K562 (cell line): ENCODE data around the gene ACTR1B. TPM values are rescaled to one million over a fixed set of nuclear protein-coding genes. Genes with fewer than 3 reads are reported as not detected.

Experiments used
- ATAC-seq: fragments of 200-7000 bp; cut with Tn5 transposase; 3 replicates; pipeline ENCODE4 v1.9.1; 2020; ENCODE audit warnings: moderate library complexity
- BruUV-seq: library from RNA; stranded (reverse); fragments of 400-500 nt; replicated peaks from 2 replicates; lab custom pipeline; 2021; lab: Mats Ljungman, UMichigan
- CTCF ChIA-PET: fragments of 300-600 bp; formaldehyde crosslinking; extraction: SDS; loops from one replicate; lab custom pipeline; 2021; ENCODE audit warnings: low intra/inter-chr PET ratio; lab: Yijun Ruan, JAX
- POLR2A ChIA-PET: fragments of 300-600, 350-650 bp; sonication (Branson Sonifier 250); formaldehyde crosslinking; extraction: SDS; loops from one replicate; lab custom pipeline; 2021; ENCODE audit warnings: antibody characterized with exemption, inconsistent platforms; lab: Yijun Ruan, JAX
- DNase-seq, 4 experiments: peaks; one replicate each; pipeline versions ENCODE4 v3.0.0 to v3.0.0-alpha.2; 2011 to 2018; ENCODE audit warnings: low spot score in 3 of 4, mixed read lengths in 3 of 4; ENCODE audit errors: extremely low read depth in 1 of 4
- FAIRE-seq: peaks from 2 replicates; lab custom pipeline; 2011; peaks lifted over from hg19 to GRCh38; lab: Jason Lieb, UNC
- H2AFZ ChIP-seq: 2 replicates; pipeline ENCODE4 v1.6.0; 2011; ENCODE audit warnings: low read depth, low read length, control low read depth, inconsistent platforms
- H3K27ac ChIP-seq: fragments of 200-600 bp; 3 replicates; pipeline ENCODE4 v1.8.0; 2011; ENCODE audit warnings: low read depth, mild to moderate bottlenecking, control low read depth, inconsistent platforms, low read length, moderate library complexity, mixed read lengths; ENCODE audit errors: extremely low read depth
- H3K27me3 ChIP-seq, 2 experiments: fragments of 300-600 bp in 1 of 2; 2 replicates in 1 of 2; 3 replicates in 1 of 2; pipeline versions ENCODE4 v1.6.0 to v1.8.0; 2011; ENCODE audit warnings: inconsistent platforms in 2 of 2, low read length in 2 of 2, mild to moderate bottlenecking in 1 of 2, mixed read lengths in 1 of 2, moderate library complexity in 1 of 2; ENCODE audit not compliant: control insufficient read depth in 2 of 2, insufficient read depth in 2 of 2
- H3K36me3 ChIP-seq: fragments of 300-600 bp; 3 replicates; pipeline ENCODE4 v1.8.0; 2011; ENCODE audit warnings: mild to moderate bottlenecking, low read length, inconsistent platforms; ENCODE audit not compliant: control insufficient read depth, insufficient read depth
- H3K4me1 ChIP-seq, 2 experiments: fragments of 200-600 bp in 1 of 2; replicated peaks in 1 of 2; 2 replicates in 1 of 2; 3 replicates in 1 of 2; pipeline versions ENCODE4 v1.5.1 to v1.8.0; 2011; ENCODE audit warnings: inconsistent platforms in 2 of 2, low read length in 2 of 2, mild to moderate bottlenecking in 1 of 2, mixed read lengths in 1 of 2, moderate library complexity in 1 of 2; ENCODE audit not compliant: control insufficient read depth in 2 of 2, insufficient read depth in 2 of 2
- H3K4me2 ChIP-seq: 2 replicates; pipeline ENCODE4 v1.6.1; 2011; ENCODE audit warnings: low read length, control low read depth, inconsistent platforms, mixed read lengths; ENCODE audit not compliant: insufficient read depth
- H3K4me3 ChIP-seq: fragments of 200-600 bp; sonication (generic), shearing (Covaris generic); 2 replicates; pipeline ENCODE4 v1.5.1; 2016; ENCODE audit warnings: control low read depth, inconsistent platforms
- H3K79me2 ChIP-seq: fragments of 200-600 bp; 3 replicates; pipeline ENCODE4 v1.8.0; 2011; ENCODE audit warnings: low read length, inconsistent platforms; ENCODE audit not compliant: control insufficient read depth, insufficient read depth
- H3K9ac ChIP-seq, 2 experiments: 2 replicates each; pipeline versions ENCODE4 v1.6.0 to v1.6.1; 2011; ENCODE audit warnings: low read depth in 2 of 2, low read length in 2 of 2, control low read depth in 1 of 2, inconsistent platforms in 1 of 2, mild to moderate bottlenecking in 1 of 2, mixed read lengths in 1 of 2; ENCODE audit not compliant: insufficient read depth in 1 of 2
- H3K9me1 ChIP-seq: one replicate; pipeline ENCODE4 v1.6.0; 2011; ENCODE audit warnings: inconsistent platforms, mild to moderate bottlenecking, low read length, moderate library complexity; ENCODE audit not compliant: control insufficient read depth, insufficient read depth
- H3K9me3 ChIP-seq: replicated peaks from 2 replicates; pipeline ENCODE4 v1.5.1; 2011; ENCODE audit warnings: low read depth, low read length, inconsistent platforms; ENCODE audit not compliant: control insufficient read depth, insufficient read depth
- H4K20me1 ChIP-seq: replicated peaks from 2 replicates; pipeline ENCODE4 v1.6.1; 2011; ENCODE audit warnings: low read length, inconsistent platforms, mixed read lengths; ENCODE audit not compliant: control insufficient read depth, insufficient read depth
- CREM ChIP-seq: IDR thresholded peaks from 2 replicates; pipeline ENCODE4 v1.6.1; 2014; ENCODE audit warnings: antibody characterized with exemption, low read depth
- DNMT1 ChIP-seq: fragments of 450-650 bp; IDR thresholded peaks from 2 replicates; pipeline ENCODE4 v1.6.1; 2016; ENCODE audit warnings: antibody characterized with exemption, mild to moderate bottlenecking
- HIVEP1 ChIP-seq: fragments of 250-450 bp; sonication (Bioruptor Pico); IDR thresholded peaks from 2 replicates; pipeline ENCODE4 v1.4.0; 2020; ENCODE audit warnings: mild to moderate bottlenecking
- MNT ChIP-seq, 2 experiments: fragments of 450-650 bp; conservative IDR thresholded peaks; 2 replicates each; pipeline ENCODE4 v1.6.1; 2017; ENCODE audit warnings: mild to moderate bottlenecking in 2 of 2, moderate library complexity in 2 of 2
- NFATC3 ChIP-seq: fragments of 450-650 bp; IDR thresholded peaks from 2 replicates; pipeline ENCODE4 v1.6.1; 2017; ENCODE audit warnings: mild to moderate bottlenecking
- NR2F6 ChIP-seq: fragments of 450-650 bp; formaldehyde crosslinking; IDR thresholded peaks from 2 replicates; pipeline ENCODE4 v1.4.0; 2020; ENCODE audit warnings: mild to moderate bottlenecking
- PCBP2 ChIP-seq: fragments of 200-400 bp; formaldehyde crosslinking; IDR thresholded peaks from 2 replicates; pipeline ENCODE4 v1.6.1; 2018; ENCODE audit warnings: low read length, low read depth, mild to moderate bottlenecking, moderate library complexity; ENCODE audit not compliant: poor library complexity, severe bottlenecking
- POLR3G ChIP-seq: IDR thresholded peaks from 2 replicates; pipeline ENCODE4 v1.6.1; 2011; ENCODE audit not compliant: insufficient read length, insufficient replicate concordance; ENCODE audit errors: extremely low read depth
- PURB ChIP-seq: sonication (generic); formaldehyde crosslinking; IDR thresholded peaks from 2 replicates; pipeline ENCODE4 v1.9.0; 2021; ENCODE audit warnings: low read depth, mild to moderate bottlenecking, missing genetic modification reagents
- RBM14 ChIP-seq: fragments of 200-400 bp; formaldehyde crosslinking; IDR thresholded peaks from 2 replicates; pipeline ENCODE4 v1.6.1; 2018; ENCODE audit warnings: low read depth, mild to moderate bottlenecking, low read length, moderate library complexity, borderline replicate concordance; ENCODE audit not compliant: insufficient read depth
- SRSF3 ChIP-seq: fragments of 200-400 bp; formaldehyde crosslinking; IDR thresholded peaks from 2 replicates; pipeline ENCODE4 v1.6.1; 2016; ENCODE audit warnings: mild to moderate bottlenecking, low read length, moderate library complexity; ENCODE audit not compliant: insufficient read depth
- TAF7 ChIP-seq: fragments of 450-650 bp; IDR thresholded peaks from 2 replicates; pipeline ENCODE4 v1.6.1; 2016; ENCODE audit warnings: missing genetic modification characterization, missing compliant biosample characterization
- ZNF239 ChIP-seq: fragments of 250-450 bp; sonication (Bioruptor Pico); IDR thresholded peaks from 2 replicates; pipeline ENCODE4 v1.4.0; 2020; ENCODE audit warnings: mild to moderate bottlenecking
- ZNF277 ChIP-seq: fragments of 250-450 bp; sonication (Bioruptor Pico); IDR thresholded peaks from 2 replicates; pipeline ENCODE4 v1.8.0; 2022; ENCODE audit warnings: inconsistent platforms, mild to moderate bottlenecking, moderate library complexity, borderline replicate concordance
- ZNF41 ChIP-seq: fragments of 250-450 bp; sonication (Bioruptor Pico); conservative IDR thresholded peaks from 2 replicates; pipeline ENCODE4 v1.4.0; 2020; ENCODE audit warnings: mild to moderate bottlenecking
- ZNF584 ChIP-seq: fragments of 200-800 bp; sonication (Bioruptor generic); IDR thresholded peaks from 2 replicates; pipeline ENCODE4 v1.6.1; 2016; ENCODE audit warnings: low read depth, mild to moderate bottlenecking, missing genetic modification characterization, missing compliant biosample characterization
- WGBS: fragments of 100-300 bp; shearing (Covaris generic); methylation state at CpG from one replicate; pipeline ENCODE4 v1.1.6; 2016; ENCODE audit warnings: low coverage, mixed read lengths; ENCODE audit not compliant: insufficient coverage; ENCODE audit errors: missing lambda C conversion rate; 5-methylcytosine and 5-hydroxymethylcytosine counted together
- in situ Hi-C: fragments of 300-500 bp; cut with MboI; formaldehyde crosslinking; loops from 4 replicates; pipeline ENCODE4 v1.15.0; 2018; ENCODE audit warnings: inconsistent platforms, mixed read lengths
- intact Hi-C: fragments of 100-400 bp; cut with micrococcal nuclease; formaldehyde crosslinking; loops from 2 replicates; pipeline ENCODE4 v1.14.2; 2022
- polyA plus RNA-seq, 8 experiments: library from polyadenylated mRNA; depleted of rRNA in 4 of 8; stranded (reverse) in 5 of 8; unstranded in 3 of 8; fragments of >200 nt; fragmentation: Nextera tagmentation in 2 of 8; fragmentation: Illumina TruSeq in 1 of 8; extraction: Ambion mirVana in 2 of 8; extraction: Trizol in 1 of 8; gene quantifications; 2 replicates each; pipeline versions ENCODE4 v1.2.1 to v1.2.3, GENCODE V29; 2011 to 2014; ENCODE audit warnings: inconsistent platforms in 1 of 8, missing spikeins in 1 of 8
- total RNA-seq, 7 experiments: library from RNA; depleted of rRNA in 6 of 7; stranded (reverse); fragments of >200 nt in 6 of 7; fragmentation: Illumina TruSeq in 2 of 7; extraction: Trizol in 2 of 7; gene quantifications; 2 replicates each; pipeline versions ENCODE4 v1.2.1 to v1.2.3, GENCODE V29; 2011 to 2021; ENCODE audit warnings: low replicate concordance in 1 of 7

ACTR1B gene
- total and polyA plus RNA-seq, 9 of the 15 experiments (the other 6 are each of a cell fraction or from before 2014, with no cell fraction given): 0.49 to 42.3 (median 22.5) TPM

- Histone ChIP-seq H3K9me3 (no peaks in the 10 kb centered on the region; the same call in 1 of the 2 replicates), H3K27ac (no peak overlapping the region), H3K79me2 (no peaks in the 10 kb centered on the region), H3K27me3 (no peaks in the 10 kb centered on the region), H3K4me1 (peaks cover 9 to 18% of the 10 kb centered on the region in 2 experiments)
- 59% methylated on average over 13 of the region's 13 CpGs for WGBS
- FAIRE-seq (no peak), DNase-seq (no peak)
- BruUV-seq: no TSS peak
- POLR2A ChIA-PET: no interaction called here
- no peak for TF ChIP-seq ZNF41 (CRISPR knock-in tag)
- no peak for TF ChIP-seq NR2F6 (CRISPR knock-in tag)
- TF ChIP-seq ZNF239 (CRISPR knock-in tag): no peak
- TF ChIP-seq MNT (conservative IDR thresholded peaks at IDR 0.05): no peak
- no peak for TF ChIP-seq PCBP2
- no peak for TF ChIP-seq PURB (CRISPR knock-in tag)
- TF ChIP-seq DNMT1: no peak
- TF ChIP-seq POLR3G: no peak
- TF ChIP-seq SRSF3: no peak
- TF ChIP-seq RBM14: no peak
- TF ChIP-seq ZNF277 (CRISPR knock-in tag): no peak
- no peak for TF ChIP-seq NFATC3
- no peak for TF ChIP-seq ZNF584 (CRISPR knock-in tag)
- no peak for TF ChIP-seq HIVEP1 (CRISPR knock-in tag)
- no peak for TF ChIP-seq CREM
- TF ChIP-seq TAF7: no peak
- TF ChIP-seq, all 486 proteins: peak for 0
- Histone ChIP-seq H3K9ac (no peak overlapping the region), H3K36me3 (no peaks in the 10 kb centered on the region), H4K20me1 (no peaks in the 10 kb centered on the region), H3K4me3 (no peak overlapping the region), H3K9me1 (no peaks in the 10 kb centered on the region), H3K4me2 (no peak overlapping the region), H2AFZ (no peak overlapping the region)
- in situ Hi-C loops (no loop called here), intact Hi-C loops (loop anchor here (10.0 kb wide), 1 partner anchor 679 kb away; no protein-coding TSS in a partner anchor)
- no peak for ATAC-seq
- CTCF ChIA-PET: interaction anchor here (0.6 kb wide), 1 partner anchor 1419 kb away, joined by 5 read pairs; no protein-coding TSS in a partner anchor
These were observed 42.3 kb upstream of the ACTR1B start for GRCh38 chr2:97706112-97706511.
